ENCODE results near the gene SIGMAR1.

SIGMAR1 gene

DNA sequence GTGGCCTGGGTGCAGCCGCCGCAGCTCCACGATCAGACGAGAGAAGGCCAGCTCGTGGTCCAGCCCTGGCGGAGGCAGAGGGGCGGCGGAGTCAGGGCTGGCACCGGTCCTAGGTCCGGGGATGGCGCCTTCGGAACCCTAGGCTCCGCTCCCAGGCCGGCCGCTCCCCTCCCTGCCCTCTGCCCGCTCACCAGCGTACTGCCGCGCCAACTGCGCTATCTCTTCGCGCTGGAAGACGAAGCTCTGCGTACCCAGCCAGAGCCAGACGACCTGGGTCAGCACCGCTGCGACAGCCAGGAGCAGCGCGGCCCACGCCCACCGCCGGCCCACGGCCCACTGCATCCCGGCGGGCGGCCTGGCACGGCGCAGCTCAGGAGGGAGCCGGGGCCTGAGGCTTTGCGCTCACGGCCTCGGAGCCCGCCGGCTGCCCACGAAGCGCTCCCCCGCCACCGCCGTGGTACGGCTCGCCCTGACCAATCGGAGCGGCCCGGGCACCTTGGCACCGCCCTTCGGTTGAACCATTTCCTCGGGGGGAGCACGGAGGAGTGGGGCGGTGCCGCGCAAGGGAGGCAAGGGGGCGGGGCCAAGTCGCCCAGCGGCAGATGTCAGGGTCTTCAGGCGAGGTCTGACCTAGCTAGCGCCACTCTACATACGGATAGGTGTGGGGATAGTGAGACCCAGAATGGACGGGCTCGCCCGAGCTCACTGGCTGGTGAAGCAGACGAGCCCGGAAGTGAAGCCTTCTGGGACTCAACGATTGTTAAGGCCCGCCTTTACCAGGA, at the start of gene SIGMAR1:
Gene SIGMAR1 (minus strand): TSS at position 432 of the 782 bp plus-strand sequence. CDS start 90 bp downstream, at position 342.
- peak; percentile 72 for DNase-seq

DNA sequence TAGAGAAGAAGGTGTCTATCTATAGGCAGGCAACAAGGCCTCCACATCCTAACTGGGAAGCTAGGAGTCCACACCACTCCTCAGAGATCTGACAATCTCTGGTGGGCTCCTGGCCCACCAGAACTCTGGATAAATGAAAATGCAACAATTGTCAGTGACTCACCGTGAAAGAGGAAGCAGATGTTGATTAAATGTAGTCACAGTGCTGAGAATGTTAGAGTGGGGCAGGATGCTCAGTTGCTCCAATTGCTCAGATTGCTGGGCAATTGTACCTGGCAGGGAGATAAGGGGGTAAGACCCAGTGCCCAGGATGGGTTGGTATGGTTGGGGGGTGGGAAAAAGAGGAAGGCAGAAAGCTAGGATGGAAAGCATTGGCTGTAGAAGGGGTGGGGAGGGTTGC, 49.1 kb upstream of the SIGMAR1 start:
- no peak for DNase-seq

- no peak for DNase-seq
These were observed 48.6 kb upstream of the SIGMAR1 start for GRCh38 chr9:34686231-34686630.

DNA sequence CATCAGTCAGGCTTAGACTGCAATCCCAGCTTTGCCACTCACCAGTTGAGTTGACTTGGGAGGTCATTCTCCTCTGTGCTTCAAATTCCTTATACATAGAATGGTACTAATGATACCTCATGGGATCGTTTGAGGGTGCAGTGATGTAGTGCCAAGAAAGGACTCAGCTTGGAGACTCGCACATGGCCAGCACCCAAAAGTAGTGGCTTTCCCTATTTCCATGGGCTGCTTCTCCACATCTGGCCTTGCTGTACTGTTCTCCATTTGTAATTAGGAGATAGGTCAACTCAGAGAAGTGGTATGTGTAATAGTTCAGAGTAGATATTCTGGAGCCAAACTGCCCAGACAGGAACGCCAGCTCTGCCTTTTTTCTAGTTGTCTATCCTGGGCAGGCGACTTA, 48.0 kb upstream of the SIGMAR1 start:
- no peak for DNase-seq

- no peak for DNase-seq
These were observed 47.2 kb upstream of the SIGMAR1 start for GRCh38 chr9:34684816-34685215.

GRCh38 chr9:34684145-34684544, 46.6 kb upstream of the SIGMAR1 start:
- no peak for DNase-seq

DNA sequence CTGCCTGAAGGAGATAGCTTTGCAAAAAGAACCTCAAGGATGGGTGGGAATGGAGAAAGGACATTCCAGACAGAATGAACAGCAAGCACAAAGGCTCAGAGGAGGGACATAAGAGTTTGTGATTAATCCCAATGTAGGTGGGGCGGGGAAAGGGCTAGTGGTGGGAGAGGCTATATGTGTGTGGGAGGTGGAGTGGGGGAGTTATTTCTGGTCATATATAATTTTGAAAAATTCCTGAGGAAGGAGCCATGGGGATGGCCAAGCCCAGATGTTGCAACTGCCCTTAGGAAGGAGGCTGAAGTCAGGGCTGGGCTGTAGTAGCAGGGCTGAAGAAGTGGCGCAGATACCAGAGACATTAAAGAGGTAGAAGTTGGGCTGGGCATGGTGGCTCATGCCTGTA, 38.3 kb upstream of the SIGMAR1 start:
- no peak for DNase-seq

GRCh38 chr9:34675048-34675714, 37.6 kb upstream of the SIGMAR1 start:
- DNase-seq = peak; percentile 35

DNA sequence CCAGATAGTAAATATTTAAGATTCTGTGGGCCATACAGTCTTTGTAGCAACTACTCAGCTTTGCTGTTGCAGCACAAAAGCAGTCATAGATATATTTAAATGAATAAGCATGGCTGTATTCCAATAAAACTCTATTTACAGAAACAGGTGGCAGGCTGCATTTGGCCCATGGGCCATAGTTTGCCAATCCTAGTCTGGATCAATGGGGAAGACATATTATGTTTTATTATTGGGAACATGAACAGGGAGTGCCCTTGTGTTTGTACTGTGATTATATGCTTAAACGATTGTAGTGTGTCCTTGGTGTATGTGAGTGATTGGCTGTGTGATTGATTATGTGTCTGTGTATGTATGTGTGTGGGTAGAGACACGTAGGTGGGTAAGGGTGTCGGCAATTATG, 36.9 kb upstream of the SIGMAR1 start:
- no peak for DNase-seq

DNA sequence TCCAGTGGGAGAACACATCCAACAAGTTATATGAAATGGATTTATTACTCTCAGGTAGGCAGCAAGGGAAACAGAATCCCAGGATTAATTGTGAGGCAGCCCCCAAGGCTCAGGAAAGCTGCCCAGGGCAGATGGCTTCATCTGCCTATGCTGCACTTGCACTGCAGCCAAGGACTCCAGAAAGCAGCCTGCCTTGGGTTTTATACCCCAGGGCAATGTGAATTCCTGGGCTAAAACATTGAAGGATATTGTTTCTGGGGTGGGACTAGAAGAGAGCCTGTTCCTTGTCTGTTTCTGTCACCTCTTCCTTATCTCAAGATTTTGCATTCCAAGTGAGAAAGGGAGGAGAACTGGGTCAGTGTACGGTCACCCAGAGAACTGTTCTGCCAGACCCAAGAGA, 33.7 kb upstream of the SIGMAR1 start:
- DNase-seq = no peak

DNA sequence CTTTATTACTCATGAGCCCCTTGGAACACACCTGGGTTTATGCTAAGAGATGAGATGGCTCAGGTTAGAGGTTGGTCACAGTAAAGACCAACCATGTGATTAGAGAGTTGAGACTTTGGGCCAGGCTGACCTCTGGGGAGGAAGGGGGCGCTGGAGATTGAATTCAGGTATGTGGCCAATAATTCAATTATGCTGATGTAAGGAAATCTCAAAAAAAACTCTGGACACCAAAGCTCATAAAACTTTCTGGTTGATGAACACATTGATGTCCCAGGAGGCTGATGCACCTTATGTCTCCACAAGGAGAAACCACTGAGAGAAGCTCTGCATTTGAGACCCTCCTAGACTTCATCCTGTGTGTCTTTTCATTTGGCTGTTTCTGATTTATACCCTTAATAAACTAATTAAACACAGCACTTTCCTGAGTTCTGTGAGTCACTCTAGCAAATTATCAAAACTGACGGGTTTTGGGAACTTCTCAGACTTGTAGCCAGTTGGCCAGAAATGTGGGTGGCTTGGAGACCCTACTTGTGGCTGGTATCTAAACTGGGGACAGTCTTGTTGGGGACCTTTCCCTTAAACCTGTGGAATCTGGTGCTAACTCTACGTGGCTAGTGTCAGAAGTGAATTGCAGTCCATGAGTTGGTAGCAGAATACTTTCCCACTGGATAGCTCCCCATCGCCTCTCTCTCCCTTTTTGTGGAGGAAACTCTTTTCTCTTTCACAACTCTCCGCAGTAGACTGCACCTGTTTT, 32.4 kb upstream of the SIGMAR1 start:
- DNase-seq = no peak

- peak; percentile 83 for DNase-seq
These were observed 28.0 kb upstream of the SIGMAR1 start for GRCh38 chr9:34665381-34666250.

DNA sequence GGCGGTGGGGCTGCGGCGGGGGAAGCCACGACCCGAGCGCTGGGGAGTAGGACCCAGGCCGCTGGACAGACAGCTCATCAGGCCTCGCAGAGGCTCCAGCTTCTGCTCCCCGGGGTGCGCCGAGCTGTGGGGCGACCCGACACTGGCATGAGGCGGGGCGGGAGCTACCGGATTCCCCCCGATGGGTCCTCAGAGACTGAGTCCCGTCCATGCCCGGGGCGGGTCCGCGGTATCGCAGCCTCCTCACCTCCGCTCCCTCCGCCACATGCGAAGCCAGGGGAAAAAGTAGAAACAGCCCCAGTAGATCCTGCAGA, 27.4 kb upstream of the SIGMAR1 start:
- no peak for DNase-seq

DNA sequence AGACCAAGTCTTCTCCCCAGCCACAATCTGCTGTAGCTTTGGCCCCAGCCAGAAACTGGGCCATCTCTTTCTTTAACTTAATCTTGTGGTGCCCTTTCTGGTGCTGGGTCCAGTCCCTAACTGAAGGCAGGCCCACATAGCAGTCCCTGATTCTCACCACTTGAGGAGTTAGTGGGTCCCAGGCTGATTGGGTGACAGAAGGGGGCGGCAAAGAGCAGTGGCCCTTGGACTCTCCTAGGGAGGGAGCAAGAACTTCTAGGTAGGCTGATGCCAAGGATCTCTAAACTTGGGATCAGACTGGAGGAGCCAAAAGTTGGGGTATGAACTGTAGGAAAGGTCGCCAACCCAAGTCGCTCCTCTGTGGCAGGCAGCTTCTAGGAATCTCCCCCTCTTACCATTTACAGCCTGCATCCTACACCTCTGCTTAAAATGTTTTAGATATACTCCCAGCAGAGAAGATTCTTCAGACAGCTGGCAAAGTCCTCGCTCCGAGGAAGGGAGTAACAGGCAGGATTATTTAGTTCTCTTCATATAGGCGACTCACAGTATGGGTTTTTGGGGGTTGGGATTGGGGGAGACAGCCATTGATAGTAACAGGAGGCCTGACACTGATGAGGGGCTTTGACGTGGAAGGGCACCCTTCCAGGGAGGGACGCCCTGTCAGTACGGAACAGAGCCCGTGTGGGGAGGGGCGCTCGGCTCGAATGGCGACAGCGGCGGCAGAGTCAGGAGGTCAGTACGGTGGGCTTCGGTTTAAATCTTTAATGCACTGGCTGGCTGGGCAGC, 26.9 kb upstream of the SIGMAR1 start:
- peak; percentile 7 for DNase-seq

- DNase-seq = no peak
These were observed 25.7 kb upstream of the SIGMAR1 start for GRCh38 chr9:34663303-34663605.

GRCh38 chr9:34662526-34663302, 25.1 kb upstream of the SIGMAR1 start, which contains the start of gene CCL27:
Gene CCL27 (minus strand): TSS chr9:34662657. CDS start chr9:34662633, 24 bp downstream.
- DNase-seq = no peak

GRCh38 chr9:34659592-34660253, 22.1 kb upstream of the SIGMAR1 start:
- no peak for DNase-seq

- DNase-seq = no peak
These were observed 20.9 kb upstream of the SIGMAR1 start for GRCh38 chr9:34658461-34658860.

- DNase-seq = no peak
These were observed 19.4 kb upstream of the SIGMAR1 start for GRCh38 chr9:34656992-34657391.

- no peak for DNase-seq
These were observed 17.8 kb upstream of the SIGMAR1 start for GRCh38 chr9:34655394-34655793.
